ENCODE results near the gene CNTNAP2.
A peak's percentile ranks its signal among the peaks of the same experiment; 100 is the strongest.
"Not testable (repeated sequence)": the region's sequence is repeated elsewhere in the genome, so short reads cannot be mapped to it uniquely, and the experiment has no call there.

CNTNAP2 gene

GRCh38 chr7:147106746-147107145, 990.1 kb downstream of the CNTNAP2 start:
- Histone ChIP-seq H3K9me3 (ENCODE audit: control insufficient read depth, insufficient read depth, low read depth, low read length) (no peaks in the 10 kb centered on the region), H3K27ac (ENCODE audit: extremely low read depth, low read depth, low read length) (no peak overlapping the region), H3K36me3 (ENCODE audit: control insufficient read depth in 2 of 2, insufficient read depth in 1 of 2, low read length in 2 of 2) (no peaks in the 10 kb centered on the region), H3K4me3 (ENCODE audit: low read depth, low read length) (no peak overlapping the region), H3K4me1 (ENCODE audit: control insufficient read depth, insufficient read depth, low read length) (no peaks in the 10 kb centered on the region)
- ChIA-PET POLR2A (no interaction called here), CTCF (interaction anchor here (0.7 kb wide), 1 partner anchor 350 kb away, joined by 3 read pairs; no protein-coding TSS in a partner anchor)
- TF ChIP-seq PBX3 (CRISPR knock-in tag; IDR thresholded peaks at IDR 0.05): no peak
- TF ChIP-seq ZNF654 (tag by site-specific recombination; IDR thresholded peaks at IDR 0.05; ENCODE audit: low read depth): no peak
- no peak for TF ChIP-seq ZNF26 (tag by site-specific recombination; IDR thresholded peaks at IDR 0.05)
- no peak for TF ChIP-seq ZNF48 (tag by site-specific recombination; IDR thresholded peaks at IDR 0.05)
- TF ChIP-seq WT1 (tag by site-specific recombination; IDR thresholded peaks at IDR 0.05): no peak
- no peak for TF ChIP-seq ZNF335 (tag by site-specific recombination; conservative IDR thresholded peaks at IDR 0.05)
- no peak for TF ChIP-seq ZFHX2 (tag by site-specific recombination; conservative IDR thresholded peaks at IDR 0.05)
- TF ChIP-seq ZSCAN18 (tag by site-specific recombination; IDR thresholded peaks at IDR 0.05): no peak
- TF ChIP-seq ZNF544 (tag by site-specific recombination; IDR thresholded peaks at IDR 0.05): no peak
- no peak for TF ChIP-seq ZNF768 (tag by site-specific recombination; IDR thresholded peaks at IDR 0.05)
- TF ChIP-seq ZNF24 (tag by site-specific recombination; IDR thresholded peaks at IDR 0.05): no peak
- no peak for TF ChIP-seq ZNF658 (tag by site-specific recombination; IDR thresholded peaks at IDR 0.05)
- TF ChIP-seq KLF9 (tag by site-specific recombination; IDR thresholded peaks at IDR 0.05; ENCODE audit: low read depth): no peak
- no peak for TF ChIP-seq ZNF16 (tag by site-specific recombination; IDR thresholded peaks at IDR 0.05; ENCODE audit: low read depth)
- TF ChIP-seq TRIM28 (IDR thresholded peaks at IDR 0.05; ENCODE audit: borderline replicate concordance, low read length): no peak
- no peak for TF ChIP-seq TSHZ1 (tag by site-specific recombination; IDR thresholded peaks at IDR 0.05; ENCODE audit: borderline replicate concordance)
- no peak for TF ChIP-seq HOXA7 (CRISPR knock-in tag; IDR thresholded peaks at IDR 0.05; ENCODE audit: borderline replicate concordance)
- no peak for TF ChIP-seq SP7 (tag by site-specific recombination; IDR thresholded peaks at IDR 0.05)

GRCh38 chr7:147114525-147114924, 997.9 kb downstream of the CNTNAP2 start:
- H3K4me1 ChIP-seq (ENCODE audit: control insufficient read depth, insufficient read depth, low read length); H3K4me3 ChIP-seq (ENCODE audit: low read depth, low read length); H3K27ac ChIP-seq (ENCODE audit: extremely low read depth, low read depth, low read length); CTCF ChIA-PET; H3K36me3 ChIP-seq (ENCODE audit: control insufficient read depth in 2 of 2, insufficient read depth in 1 of 2, low read length in 2 of 2); H3K9me3 ChIP-seq (ENCODE audit: control insufficient read depth, insufficient read depth, low read depth, low read length); POLR2A ChIA-PET: not testable (repeated sequence)
- TF ChIP-seq SETDB1 (IDR thresholded peaks at IDR 0.05; ENCODE audit: insufficient read length, low read length) (peak; percentile 97), ZNF529 (tag by site-specific recombination; IDR thresholded peaks at IDR 0.05; ENCODE audit: insufficient replicate concordance) (peak; percentile 49), TRIM28 (IDR thresholded peaks at IDR 0.05; ENCODE audit: borderline replicate concordance, low read length) (peak; percentile 84; the same call in 1 of the 2 replicates)
